Neural progenitor cell (in vitro differentiated cells): ENCODE measurements around the gene FRRS1L. TPM values are rescaled to one million over a fixed set of nuclear protein-coding genes. Genes with fewer than 3 reads are reported as not detected.

ENCODE experiments used
- DNase-seq: peaks from one replicate; pipeline ENCODE4 v3.0.0-alpha.2; 2016; ENCODE audit warnings: low spot score
- H2AFZ ChIP-seq: fragments of 200-600 bp; sonication (generic); replicated peaks from 2 replicates; pipeline ENCODE4 v1.6.1; 2016; ENCODE audit warnings: antibody characterized with exemption
- H3F3A ChIP-seq: fragments of 200-600 bp; sonication (generic); 2 replicates; pipeline ENCODE4 v1.6.1; 2016; ENCODE audit warnings: antibody characterized with exemption, low read depth
- H3K27ac ChIP-seq: fragments of 200-600 bp; sonication (generic); 2 replicates; pipeline ENCODE4 v1.5.1; 2016; ENCODE audit warnings: mild to moderate bottlenecking
- H3K27me3 ChIP-seq: fragments of 200-600 bp; sonication (generic); 2 replicates; pipeline ENCODE4 v1.6.1; 2016; ENCODE audit warnings: mild to moderate bottlenecking, moderate library complexity
- H3K36me3 ChIP-seq: fragments of 200-600 bp; sonication (generic); 2 replicates; pipeline ENCODE4 v1.5.1; 2016
- H3K4me1 ChIP-seq: fragments of 200-600 bp; sonication (generic); 2 replicates; pipeline ENCODE4 v1.6.1; 2016; ENCODE audit warnings: mixed run types
- H3K4me2 ChIP-seq: fragments of 200-600 bp; sonication (generic); 2 replicates; pipeline ENCODE4 v1.6.1; 2016
- H3K4me3 ChIP-seq: fragments of 200-600 bp; sonication (generic); 2 replicates; pipeline ENCODE4 v1.5.1; 2016
- H3K79me2 ChIP-seq: fragments of 200-600 bp; sonication (generic); 2 replicates; pipeline ENCODE4 v1.6.1; 2016; ENCODE audit warnings: low read depth
- H3K9ac ChIP-seq: fragments of 200-600 bp; sonication (generic); 2 replicates; pipeline ENCODE4 v1.6.1; 2016
- H3K9me3 ChIP-seq: fragments of 200-600 bp; sonication (generic); 2 replicates; pipeline ENCODE4 v1.5.1; 2016; ENCODE audit warnings: low read depth
- H4K20me1 ChIP-seq: fragments of 200-600 bp; sonication (generic); 2 replicates; pipeline ENCODE4 v1.6.1; 2016; ENCODE audit warnings: low read depth
- H3K27ac Mint-ChIP-seq: 3 replicates; pipeline ENCODE4 v1.8.0; 2021; ENCODE audit warnings: mixed read lengths
- H3K27me3 Mint-ChIP-seq: 2 replicates; pipeline ENCODE4 v1.8.0; 2022; ENCODE audit warnings: low read depth, mild to moderate bottlenecking, inconsistent platforms, moderate library complexity, mixed read lengths; ENCODE audit not compliant: insufficient read depth
- H3K36me3 Mint-ChIP-seq: 3 replicates; pipeline ENCODE4 v1.8.0; 2021; ENCODE audit warnings: mixed read lengths
- H3K4me1 Mint-ChIP-seq: 3 replicates; pipeline ENCODE4 v1.8.0; 2021; ENCODE audit warnings: mixed read lengths
- H3K4me3 Mint-ChIP-seq: 3 replicates; pipeline ENCODE4 v1.8.0; 2021; ENCODE audit warnings: mild to moderate bottlenecking, moderate library complexity, mixed read lengths
- H3K9me3 Mint-ChIP-seq: 3 replicates; pipeline ENCODE4 v1.8.0; 2020; ENCODE audit warnings: mixed read lengths
- EZH2 ChIP-seq: fragments of 200-600 bp; sonication (generic); IDR thresholded peaks from 2 replicates; pipeline ENCODE4 v1.6.1; 2017; ENCODE audit warnings: antibody characterized with exemption, mild to moderate bottlenecking, moderate library complexity
- EZH2phosphoT487 ChIP-seq: fragments of 200-600 bp; sonication (generic); IDR thresholded peaks from 2 replicates; pipeline ENCODE4 v1.6.1; 2017; ENCODE audit warnings: antibody characterized with exemption
- total RNA-seq: library from RNA; depleted of rRNA; stranded (reverse); fragments of >200 nt; gene quantifications from 2 replicates; pipeline ENCODE4 v1.2.3, GENCODE V29; 2015; ENCODE audit warnings: low replicate concordance
- TF ChIP-seq, protein P1 (sequence below): fragments of 200-600 bp; sonication (generic); IDR thresholded peaks from 2 replicates; pipeline ENCODE4 v1.5.1; 2017; ENCODE audit warnings: antibody characterized with exemption, mild to moderate bottlenecking

FRRS1L gene
- total RNA-seq, 1 donor from 2014 or later, result 13.3 TPM

DNA sequence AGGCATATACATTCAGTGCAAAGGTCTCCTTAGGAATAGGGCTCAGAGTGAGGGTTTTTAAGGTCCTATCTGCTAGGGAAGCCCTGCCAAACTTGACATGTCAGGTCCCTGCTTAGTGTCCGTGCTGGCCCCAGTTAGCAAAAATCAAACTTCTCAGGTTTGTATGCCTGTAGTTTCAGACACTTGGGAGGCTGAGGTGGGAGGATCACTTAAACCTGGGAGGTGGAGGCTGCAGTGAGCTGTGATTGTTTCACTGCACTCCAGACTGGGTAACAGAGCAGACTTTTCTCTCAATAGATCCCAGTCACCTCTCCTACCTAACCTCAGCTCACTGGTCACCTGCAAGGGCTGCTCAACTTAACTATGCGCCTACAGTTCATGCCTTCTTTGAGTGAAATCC is 28.6 kb downstream of the FRRS1L start:
- H4K20me1 ChIP-seq, result no peaks in the 10 kb centered on the region
- H3F3A ChIP-seq, result no peaks in the 10 kb centered on the region
- no peak for DNase-seq
- no peak overlapping the region for H3K4me3 ChIP-seq
- no peak overlapping the region for H3K4me3 Mint-ChIP-seq
- peaks cover 11% of the 10 kb centered on the region for H3K4me1 ChIP-seq
- H3K79me2 ChIP-seq, result no peaks in the 10 kb centered on the region
- H3K4me1 Mint-ChIP-seq, result no peaks in the 10 kb centered on the region
- H3K36me3 Mint-ChIP-seq, result no peaks in the 10 kb centered on the region
- H3K9ac ChIP-seq, result no peak overlapping the region
- no peaks in the 10 kb centered on the region for H3K9me3 Mint-ChIP-seq
- TF ChIP-seq EZH2 (no peak), EZH2phosphoT487 (no peak)
- TF ChIP-seq, protein P1, sequence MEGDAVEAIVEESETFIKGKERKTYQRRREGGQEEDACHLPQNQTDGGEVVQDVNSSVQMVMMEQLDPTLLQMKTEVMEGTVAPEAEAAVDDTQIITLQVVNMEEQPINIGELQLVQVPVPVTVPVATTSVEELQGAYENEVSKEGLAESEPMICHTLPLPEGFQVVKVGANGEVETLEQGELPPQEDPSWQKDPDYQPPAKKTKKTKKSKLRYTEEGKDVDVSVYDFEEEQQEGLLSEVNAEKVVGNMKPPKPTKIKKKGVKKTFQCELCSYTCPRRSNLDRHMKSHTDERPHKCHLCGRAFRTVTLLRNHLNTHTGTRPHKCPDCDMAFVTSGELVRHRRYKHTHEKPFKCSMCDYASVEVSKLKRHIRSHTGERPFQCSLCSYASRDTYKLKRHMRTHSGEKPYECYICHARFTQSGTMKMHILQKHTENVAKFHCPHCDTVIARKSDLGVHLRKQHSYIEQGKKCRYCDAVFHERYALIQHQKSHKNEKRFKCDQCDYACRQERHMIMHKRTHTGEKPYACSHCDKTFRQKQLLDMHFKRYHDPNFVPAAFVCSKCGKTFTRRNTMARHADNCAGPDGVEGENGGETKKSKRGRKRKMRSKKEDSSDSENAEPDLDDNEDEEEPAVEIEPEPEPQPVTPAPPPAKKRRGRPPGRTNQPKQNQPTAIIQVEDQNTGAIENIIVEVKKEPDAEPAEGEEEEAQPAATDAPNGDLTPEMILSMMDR, result no peak
- no peaks in the 10 kb centered on the region for H3K9me3 ChIP-seq
- no peaks in the 10 kb centered on the region for H3K27me3 Mint-ChIP-seq
- H2AFZ ChIP-seq, result no peak overlapping the region
- no peaks in the 10 kb centered on the region for H3K27me3 ChIP-seq
- no peak overlapping the region for H3K27ac Mint-ChIP-seq
- no peaks in the 10 kb centered on the region for H3K36me3 ChIP-seq
- no peak overlapping the region for H3K4me2 ChIP-seq
- no peak overlapping the region for H3K27ac ChIP-seq

DNA sequence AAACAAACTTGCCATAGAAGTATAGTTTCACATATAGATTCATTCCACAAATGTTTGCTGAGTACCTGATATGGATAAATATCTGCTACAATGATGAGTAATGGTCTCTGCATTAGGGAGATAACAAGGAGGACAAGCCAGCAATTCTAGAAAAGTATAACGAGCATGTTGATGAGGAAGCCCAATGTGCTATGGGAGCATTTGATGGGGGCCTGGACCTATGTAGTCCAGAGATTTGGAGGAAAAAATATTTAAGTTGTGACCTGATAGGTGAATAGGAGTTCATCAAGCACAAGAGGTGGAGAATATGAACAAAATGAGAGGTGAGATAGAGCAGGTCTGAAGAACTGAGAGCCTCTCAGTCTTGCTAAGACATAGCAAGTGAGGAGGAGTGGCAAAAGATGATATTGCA is 32.9 kb downstream of the FRRS1L start:
- H3K27me3 Mint-ChIP-seq, result peaks cover 2% of the 10 kb centered on the region

DNA sequence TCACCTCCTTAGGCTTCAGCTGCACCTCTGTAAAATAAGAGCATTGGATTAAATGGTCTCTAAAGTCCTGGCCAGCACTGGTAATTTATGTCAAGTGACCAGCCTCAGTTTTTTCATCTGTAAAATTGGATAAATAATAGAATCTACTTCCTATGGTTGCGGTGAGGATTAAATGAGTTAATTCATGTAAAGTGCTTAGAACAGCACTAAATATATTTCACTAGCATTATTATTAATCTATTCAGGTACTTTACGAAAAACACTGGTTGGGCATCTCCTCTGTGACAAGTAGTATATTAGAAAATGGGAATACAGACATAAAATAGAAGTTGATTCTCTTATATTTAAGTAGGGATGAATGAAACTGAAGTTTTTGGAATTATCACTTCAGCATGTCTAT is 33.5 kb downstream of the FRRS1L start:
- H3K4me3 ChIP-seq, result no peak overlapping the region
- H3K36me3 Mint-ChIP-seq, result no peaks in the 10 kb centered on the region
- no peak overlapping the region for H3K27ac ChIP-seq
- no peak overlapping the region for H3K4me3 Mint-ChIP-seq
- no peaks in the 10 kb centered on the region for H3K4me1 Mint-ChIP-seq
- H3K79me2 ChIP-seq, result no peaks in the 10 kb centered on the region
- H3K27me3 Mint-ChIP-seq, result peaks cover 2% of the 10 kb centered on the region
- no peak overlapping the region for H3K9ac ChIP-seq
- H3K9me3 ChIP-seq, result no peaks in the 10 kb centered on the region
- H4K20me1 ChIP-seq, result no peaks in the 10 kb centered on the region
- H3K4me1 ChIP-seq, result no peaks in the 10 kb centered on the region
- no peaks in the 10 kb centered on the region for H3K36me3 ChIP-seq
- no peaks in the 10 kb centered on the region for H3K9me3 Mint-ChIP-seq
- TF ChIP-seq EZH2 (no peak), EZH2phosphoT487 (no peak)
- TF ChIP-seq, protein P1, result no peak
- no peaks in the 10 kb centered on the region for H3F3A ChIP-seq
- H3K4me2 ChIP-seq, result no peak overlapping the region
- H3K27me3 ChIP-seq, result no peaks in the 10 kb centered on the region
- H3K27ac Mint-ChIP-seq, result no peak overlapping the region
- H2AFZ ChIP-seq, result no peak overlapping the region
- no peak for DNase-seq

More for the DNA sequence above, 32.9 kb downstream of the FRRS1L start:
- H4K20me1 ChIP-seq, result no peaks in the 10 kb centered on the region
- H3K36me3 Mint-ChIP-seq, result no peaks in the 10 kb centered on the region
- no peaks in the 10 kb centered on the region for H3K9me3 Mint-ChIP-seq
- no peak overlapping the region for H3K4me3 ChIP-seq
- H3K27me3 ChIP-seq, result no peaks in the 10 kb centered on the region
- no peaks in the 10 kb centered on the region for H3K4me1 Mint-ChIP-seq
- no peaks in the 10 kb centered on the region for H3K4me1 ChIP-seq
- H3K4me2 ChIP-seq, result no peak overlapping the region
- no peak for DNase-seq
- no peak overlapping the region for H2AFZ ChIP-seq
- no peak overlapping the region for H3K27ac Mint-ChIP-seq
- no peaks in the 10 kb centered on the region for H3K79me2 ChIP-seq
- H3K4me3 Mint-ChIP-seq, result no peak overlapping the region
- no peak overlapping the region for H3K9ac ChIP-seq
- TF ChIP-seq, protein P1, result no peak
- no peak for TF ChIP-seq EZH2phosphoT487
- no peak for TF ChIP-seq EZH2
- no peak overlapping the region for H3K27ac ChIP-seq
- H3K9me3 ChIP-seq, result no peaks in the 10 kb centered on the region
- H3F3A ChIP-seq, result no peaks in the 10 kb centered on the region
- H3K36me3 ChIP-seq, result no peaks in the 10 kb centered on the region
